HG03139 (cell line): Measurements from ENCODE around the gene IPO4.

Source experiments
- ATAC-seq: cut with Tn5 transposase; IDR thresholded peaks from one replicate; pipeline ENCODE4 v1.9.1; 2021; ENCODE audit not compliant: unreplicated experiment

Gene IPO4

GRCh38 chr14:24195186-24196070 is 6.8 kb upstream of the IPO4 start, which contains the start of gene TM9SF1:
TSS of gene TM9SF1 (minus strand) at chr14:24195441. CDS start at chr14:24195019, 422 bp downstream.
- ATAC-seq, result peak; percentile 78

- ATAC-seq, result no peak
Measured at GRCh38 chr14:24194873-24195185, 6.2 kb upstream of the IPO4 start.

- ATAC-seq, result no peak
Measured at GRCh38 chr14:24194186-24194872, 5.7 kb upstream of the IPO4 start.

GRCh38 chr14:24192933-24193332 is 4.3 kb upstream of the IPO4 start:
- ATAC-seq, result no peak

GRCh38 chr14:24190416-24190815 is 1.8 kb upstream of the IPO4 start:
- no peak for ATAC-seq

GRCh38 chr14:24189460-24189859 is 844 bp upstream of the IPO4 start:
- ATAC-seq, result no peak

- no peak for ATAC-seq
Measured at GRCh38 chr14:24189059-24189375, 401 bp upstream of the IPO4 start.

- ATAC-seq, result no peak
Measured at GRCh38 chr14:24187539-24187915, 1.1 kb downstream of the IPO4 start.

- no peak for ATAC-seq
Measured at GRCh38 chr14:24186831-24187538, 1.6 kb downstream of the IPO4 start.

- ATAC-seq, result no peak
Measured at GRCh38 chr14:24185741-24186140, 2.9 kb downstream of the IPO4 start.

- ATAC-seq, result no peak
Measured at GRCh38 chr14:24185026-24185425, 3.6 kb downstream of the IPO4 start.

GRCh38 chr14:24184104-24184970 is 4.3 kb downstream of the IPO4 start:
- no peak for ATAC-seq

- no peak for ATAC-seq
Measured at GRCh38 chr14:24183014-24183481, 5.6 kb downstream of the IPO4 start.

- no peak for ATAC-seq
Measured at GRCh38 chr14:24182110-24182882, 6.3 kb downstream of the IPO4 start.

- ATAC-seq, result no peak
Measured at GRCh38 chr14:24181371-24182077, 7.1 kb downstream of the IPO4 start.

- no peak for ATAC-seq
Measured at GRCh38 chr14:24179961-24180796, 8.4 kb downstream of the IPO4 start.

- no peak for ATAC-seq
Measured at GRCh38 chr14:24179294-24179960, 9.2 kb downstream of the IPO4 start.
